GM13976 (cell line): Measurements from ENCODE around the gene YIPF1.

ENCODE experiments used
- DNase-seq: peaks from one replicate; pipeline ENCODE4 v3.0.0; 2012; ENCODE audit warnings: low spot score
- CTCF ChIP-seq: IDR thresholded peaks from 2 replicates; pipeline ENCODE4 v1.5.1; 2012; ENCODE audit warnings: borderline replicate concordance, mild to moderate bottlenecking; ENCODE audit not compliant: insufficient read depth; ENCODE audit errors: extremely low read depth, missing control alignments, control extremely low read depth
- in situ Hi-C: fragments of 300-500 bp; cut with MboI; formaldehyde crosslinking; loops from one replicate; pipeline ENCODE4 v1.12.0; 2022; ENCODE audit warnings: low sequenced_read_pairs, mixed read lengths, inconsistent platforms; ENCODE audit not compliant: unreplicated experiment

Gene YIPF1

GRCh38 chr1:53889304-53890298 is at the start of gene YIPF1:
TSS of gene YIPF1 (minus strand) at chr1:53889797. CDS start at chr1:53888937, 860 bp downstream.
- in situ Hi-C loops, result no loop called here
- DNase-seq, result peak; percentile 93
- no peak for TF ChIP-seq CTCF

GRCh38 chr1:53938136-53938830 is 48.7 kb upstream of the YIPF1 start:
- no peak for TF ChIP-seq CTCF
- no peak for DNase-seq
- in situ Hi-C loops, result no loop called here

- TF ChIP-seq CTCF, result no peak
- in situ Hi-C loops, result no loop called here
- DNase-seq, result no peak
These were observed 46.8 kb upstream of the YIPF1 start for GRCh38 chr1:53936430-53936829.

GRCh38 chr1:53934170-53934765 is 44.7 kb upstream of the YIPF1 start:
- DNase-seq, result no peak
- TF ChIP-seq CTCF, result no peak
- in situ Hi-C loops, result no loop called here

GRCh38 chr1:53931523-53931922 is 41.9 kb upstream of the YIPF1 start:
- in situ Hi-C loops, result no loop called here
- TF ChIP-seq CTCF, result no peak
- no peak for DNase-seq

- in situ Hi-C loops, result no loop called here
- DNase-seq, result no peak
These were observed 41.3 kb upstream of the YIPF1 start for GRCh38 chr1:53930932-53931331.

More at GRCh38 chr1:53930932-53931331, 41.3 kb upstream of the YIPF1 start:
- no peak for TF ChIP-seq CTCF
